HEK293T (cell line): ENCODE data around the gene GIMAP5.

Experiments
- BHLHE40 ChIP-seq: fragments of 450-650 bp; IDR thresholded peaks from 2 replicates; pipeline ENCODE4 v1.6.1; 2016; ENCODE audit warnings: mild to moderate bottlenecking, moderate library complexity, borderline replicate concordance
- ELF4 ChIP-seq: fragments of 450-650 bp; IDR thresholded peaks from 2 replicates; pipeline ENCODE4 v1.6.1; 2017; ENCODE audit warnings: antibody characterized with exemption
- FOXA1 ChIP-seq: fragments of 450-650 bp; IDR thresholded peaks from 2 replicates; pipeline ENCODE4 v1.6.1; 2016; ENCODE audit warnings: mild to moderate bottlenecking
- FOXM1 ChIP-seq: fragments of 450-650 bp; IDR thresholded peaks from 2 replicates; pipeline ENCODE4 v1.6.1; 2017; ENCODE audit warnings: mild to moderate bottlenecking, borderline replicate concordance
- HDGF ChIP-seq: fragments of 450-650 bp; IDR thresholded peaks from 2 replicates; pipeline ENCODE4 v1.6.1; 2017; ENCODE audit warnings: antibody characterized with exemption, borderline replicate concordance
- LEF1 ChIP-seq: fragments of 450-650 bp; IDR thresholded peaks from 2 replicates; pipeline ENCODE4 v1.6.1; 2017; ENCODE audit warnings: mild to moderate bottlenecking, borderline replicate concordance
- NFRKB ChIP-seq: fragments of 450-650 bp; IDR thresholded peaks from 2 replicates; pipeline ENCODE4 v1.6.1; 2016; ENCODE audit warnings: mild to moderate bottlenecking, moderate library complexity
- SP1 ChIP-seq: fragments of 450-650 bp; IDR thresholded peaks from 2 replicates; pipeline ENCODE4 v1.6.1; 2017
- SUZ12 ChIP-seq: fragments of 450-650 bp; IDR thresholded peaks from 2 replicates; pipeline ENCODE4 v1.6.1; 2016; ENCODE audit warnings: mild to moderate bottlenecking

GRCh38 chr7:150756166-150756565 is 18.9 kb downstream of the GIMAP5 start:
- no peak for TF ChIP-seq SP1
- TF ChIP-seq FOXM1, result no peak
- no peak for TF ChIP-seq ELF4
- TF ChIP-seq SUZ12, result no peak
- no peak for TF ChIP-seq LEF1
- no peak for TF ChIP-seq FOXA1
- TF ChIP-seq HDGF, result no peak
- no peak for TF ChIP-seq BHLHE40
- TF ChIP-seq NFRKB, result no peak
